Adrenal gland (tissue), 12 donors: Measurements from ENCODE around the gene MPDZ. TPM values are rescaled to one million over a fixed set of nuclear protein-coding genes. Genes with fewer than 3 reads are reported as not detected.

Source experiments
- DNase-seq, 7 donors: peaks; one replicate each; pipeline ENCODE4 v3.0.0-alpha.2; 2019 to 2020
- H3K27ac ChIP-seq, 5 donors: fragments of 200-600 bp; sonication (generic) in 4 of 5; 1 replicate in 3 of 5; 2 replicates in 2 of 5; pipeline versions ENCODE4 v1.5.1 to v1.8.0; 2016 to 2020; ENCODE audit warnings: mild to moderate bottlenecking in 1 of 5
- H3K27me3 ChIP-seq: fragments of 200-600 bp; 2 replicates; pipeline ENCODE4 v1.8.0; 2021
- H3K36me3 ChIP-seq, 2 donors: fragments of 200-600 bp; replicated peaks in 1 of 2; 1 replicate in 1 of 2; 2 replicates in 1 of 2; pipeline versions ENCODE4 v1.5.1 to v1.8.0; 2018 to 2022
- H3K4me1 ChIP-seq, 2 donors: fragments of 200-600 bp; replicated peaks in 1 of 2; 1 replicate in 1 of 2; 2 replicates in 1 of 2; pipeline versions ENCODE4 v1.5.1 to v1.8.0; 2018 to 2021
- H3K4me3 ChIP-seq, 4 donors: fragments of 200-600 bp; sonication (generic) in 3 of 4; one replicate each; pipeline ENCODE4 v1.5.1; 2016 to 2018
- H3K9me3 ChIP-seq, 3 donors: fragments of 200-600 bp; sonication (generic) in 1 of 3; replicated peaks in 1 of 3; 1 replicate in 2 of 3; 2 replicates in 1 of 3; pipeline versions ENCODE4 v1.5.1 to v1.8.0; 2016 to 2021
- POLR2A ChIP-seq, 2 donors: fragments of 450-650 bp; IDR thresholded peaks; one replicate each; pipeline ENCODE4 v1.6.1; 2017; ENCODE audit warnings: antibody characterized with exemption in 2 of 2, mild to moderate bottlenecking in 2 of 2, moderate library complexity in 1 of 2
- WGBS, 4 donors: extraction: QIAGEN DNeasy Blood & Tissue Kit in 2 of 4; methylation state at CpG; one replicate each; pipeline versions ENCODE4 v1.1.5 to v1.1.7; 2013 to 2017; 5-methylcytosine and 5-hydroxymethylcytosine counted together
- intact Hi-C, 2 donors: fragments of 100-400 bp; cut with DNase I; formaldehyde crosslinking; loops; one replicate each; pipeline versions ENCODE4 v1.14.1 to v1.15.0; 2022 to 2023
- polyA plus RNA-seq, 3 donors: library from polyadenylated mRNA; stranded (reverse); fragments of 200-250 nt in 2 of 3; fragments of 350-450 nt in 1 of 3; fragmentation: Illumina TruSeq in 1 of 3; extraction: RNeasy Lipid Tissue Mini Kit (QIAGEN cat#74804) in 1 of 3; gene quantifications; one replicate each; pipeline ENCODE4 v1.2.3, GENCODE V29; 2013 to 2014
- total RNA-seq, 9 donors: library from RNA; depleted of rRNA in 4 of 9; stranded (reverse); fragments of >200 nt in 4 of 9; fragments of 120-200 nt in 1 of 9; fragmentation: NEBNext Ultra II Directional in 1 of 9; extraction: Animal tissue kit (Norgen Biotek cat#: 25700) in 1 of 9; gene quantifications; one replicate each; pipeline versions ENCODE4 v1.1.0 to v1.2.4, GENCODE V29; 2013 to 2023
- TF ChIP-seq, protein P1 (sequence below), 6 experiments: fragments of 450-650 bp in 4 of 6; fragments of 200-600 bp in 2 of 6; sonication (generic) in 1 of 6; IDR thresholded peaks; 1 replicate in 5 of 6; 2 replicates in 1 of 6; pipeline versions ENCODE4 v1.5.1 to v1.8.0; 2016 to 2021; ENCODE audit warnings: antibody characterized with exemption in 6 of 6, mild to moderate bottlenecking in 2 of 6, moderate library complexity in 1 of 6
- donor health status: healthy with polysubstance abuse.
- donor health status: Bipolar disorder and iron deficiency.
- donor health status: DM: yes; HTN: yes; CAD: no.
- donor health status: DM: no; HTN: no; CAD: no.
- donor health status: DM: no; HTN: no; CAD: no.
- donor health status: DM: yes; HTN: yes; CAD: no.

Gene MPDZ
- total and polyA plus RNA-seq, 12 donors: 10.7 to 46.0 (median 27.7) TPM

DNA sequence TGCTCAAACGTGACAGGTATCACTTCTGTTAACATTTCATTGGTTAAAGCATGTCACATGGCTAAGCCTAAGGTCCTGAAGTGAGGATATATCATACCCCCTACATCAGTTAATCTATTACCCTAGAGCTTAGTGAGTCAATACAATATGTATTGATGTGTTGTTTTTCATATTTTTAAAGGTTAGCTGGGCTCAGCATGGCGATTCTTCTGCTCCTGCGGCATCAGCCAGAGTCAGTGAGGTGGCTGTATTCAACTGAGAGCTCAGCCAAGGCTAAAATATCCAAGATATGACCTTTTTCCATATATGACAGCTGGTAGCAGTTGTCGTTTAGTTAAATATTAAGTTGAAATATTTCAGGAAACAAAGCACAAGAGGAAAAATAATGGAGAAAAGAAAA, 38.5 kb upstream of the MPDZ start:
- no peak overlapping the region for H3K4me3 ChIP-seq
- H3K4me1 ChIP-seq: no peaks in the 10 kb centered on the region
- no peak for TF ChIP-seq POLR2A (IDR thresholded peaks at IDR 0.05)
- TF ChIP-seq, protein P1, sequence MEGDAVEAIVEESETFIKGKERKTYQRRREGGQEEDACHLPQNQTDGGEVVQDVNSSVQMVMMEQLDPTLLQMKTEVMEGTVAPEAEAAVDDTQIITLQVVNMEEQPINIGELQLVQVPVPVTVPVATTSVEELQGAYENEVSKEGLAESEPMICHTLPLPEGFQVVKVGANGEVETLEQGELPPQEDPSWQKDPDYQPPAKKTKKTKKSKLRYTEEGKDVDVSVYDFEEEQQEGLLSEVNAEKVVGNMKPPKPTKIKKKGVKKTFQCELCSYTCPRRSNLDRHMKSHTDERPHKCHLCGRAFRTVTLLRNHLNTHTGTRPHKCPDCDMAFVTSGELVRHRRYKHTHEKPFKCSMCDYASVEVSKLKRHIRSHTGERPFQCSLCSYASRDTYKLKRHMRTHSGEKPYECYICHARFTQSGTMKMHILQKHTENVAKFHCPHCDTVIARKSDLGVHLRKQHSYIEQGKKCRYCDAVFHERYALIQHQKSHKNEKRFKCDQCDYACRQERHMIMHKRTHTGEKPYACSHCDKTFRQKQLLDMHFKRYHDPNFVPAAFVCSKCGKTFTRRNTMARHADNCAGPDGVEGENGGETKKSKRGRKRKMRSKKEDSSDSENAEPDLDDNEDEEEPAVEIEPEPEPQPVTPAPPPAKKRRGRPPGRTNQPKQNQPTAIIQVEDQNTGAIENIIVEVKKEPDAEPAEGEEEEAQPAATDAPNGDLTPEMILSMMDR (IDR thresholded peaks at IDR 0.05): no peak
- intact Hi-C loops: no loop called here
- no peak for DNase-seq
- no peaks in the 10 kb centered on the region for H3K36me3 ChIP-seq
- no peaks in the 10 kb centered on the region for H3K27me3 ChIP-seq
- H3K9me3 ChIP-seq: no peaks in the 10 kb centered on the region
- WGBS, 4 donors: 83 to 88% (median 86%) methylated on average over 4 of the region's 4 CpGs
- H3K27ac ChIP-seq: no peak overlapping the region

DNA sequence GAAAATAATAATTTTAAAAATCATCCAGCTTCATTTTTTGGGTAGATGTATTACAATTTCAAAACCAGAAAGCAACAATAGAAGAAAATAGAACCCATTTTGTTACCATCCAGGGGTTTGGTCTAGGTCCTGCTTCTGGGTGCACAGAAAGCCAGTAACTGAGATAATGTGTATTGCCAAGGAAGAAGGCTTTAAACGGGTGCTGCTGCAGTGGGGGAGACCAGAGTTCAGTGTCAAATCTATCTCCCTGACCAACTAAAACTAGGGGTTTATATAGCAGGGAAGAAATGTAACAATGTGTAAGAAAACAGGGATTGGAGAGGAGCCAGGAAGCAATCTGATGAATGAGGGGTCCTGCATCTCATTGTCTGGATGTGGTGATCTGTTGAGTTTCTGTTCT, 17.5 kb upstream of the MPDZ start:
- Histone ChIP-seq H3K27ac (no peak overlapping the region), H3K36me3 (no peaks in the 10 kb centered on the region), H3K9me3 (no peaks in the 10 kb centered on the region), H3K4me1 (no peaks in the 10 kb centered on the region), H3K27me3 (no peaks in the 10 kb centered on the region), H3K4me3 (no peak overlapping the region)
- intact Hi-C loops: no loop called here
- no peak for TF ChIP-seq POLR2A (IDR thresholded peaks at IDR 0.05)
- TF ChIP-seq, protein P1 (IDR thresholded peaks at IDR 0.05): no peak
- WGBS, 4 donors: 65 to 89% (median 76%) methylated on average over 1 of the region's 1 CpG
- DNase-seq: no peak

DNA sequence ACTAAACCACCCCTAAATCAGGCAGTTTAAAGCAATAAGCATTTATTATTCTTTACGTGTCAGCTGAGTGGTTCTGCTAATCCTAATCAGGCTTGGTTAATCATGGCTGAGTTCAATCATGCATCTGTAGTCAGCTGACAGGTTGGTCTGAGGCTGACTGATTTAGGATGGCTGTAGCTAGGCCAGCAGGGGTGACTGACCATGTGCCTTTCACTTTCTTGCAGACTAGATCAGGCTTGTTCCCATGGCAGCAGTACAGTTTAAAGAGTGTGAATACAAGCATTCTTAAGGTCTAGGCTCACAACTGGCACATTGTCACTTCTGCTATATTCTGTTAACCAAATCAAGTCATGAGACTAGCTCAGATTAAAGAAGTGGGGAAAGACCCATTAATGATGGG, 16.1 kb upstream of the MPDZ start:
- WGBS, 4 donors: 80 to 94% (median 81%) methylated on average over 1 of the region's 1 CpG
- H3K36me3 ChIP-seq: no peaks in the 10 kb centered on the region
- TF ChIP-seq, protein P1 (IDR thresholded peaks at IDR 0.05): no peak
- TF ChIP-seq POLR2A (IDR thresholded peaks at IDR 0.05): no peak
- no peak for DNase-seq
- no peak overlapping the region for H3K27ac ChIP-seq
- no peaks in the 10 kb centered on the region for H3K27me3 ChIP-seq
- H3K9me3 ChIP-seq: no peaks in the 10 kb centered on the region
- H3K4me3 ChIP-seq: no peak overlapping the region
- no peaks in the 10 kb centered on the region for H3K4me1 ChIP-seq
- intact Hi-C loops: no loop called here

DNA sequence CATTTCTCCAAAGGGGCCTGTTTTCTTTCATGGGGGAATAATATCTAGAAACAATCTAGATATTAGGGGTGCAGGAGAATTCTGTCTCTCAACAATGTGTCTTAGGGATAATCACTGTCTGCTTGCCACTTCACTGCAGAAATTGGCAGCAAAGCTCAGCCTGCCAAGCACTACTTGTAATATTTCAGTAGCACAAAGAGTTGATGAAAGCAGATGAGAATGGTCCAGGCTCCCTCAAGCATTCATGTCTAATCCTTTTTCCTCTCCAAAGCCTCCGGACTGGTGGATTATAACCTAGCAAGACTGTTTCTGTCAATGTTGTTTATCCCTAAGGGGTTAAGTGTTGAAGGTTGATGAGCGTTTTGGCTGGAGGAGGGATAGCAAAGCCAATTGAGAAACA, 13.3 kb upstream of the MPDZ start:
- H3K4me3 ChIP-seq: no peak overlapping the region
- H3K9me3 ChIP-seq: no peaks in the 10 kb centered on the region
- 42 to 59% (median 56%) methylated on average over 2 of the region's 2 CpGs for WGBS, 4 donors
- no peak for DNase-seq
- H3K27ac ChIP-seq: no peak overlapping the region
- H3K36me3 ChIP-seq: no peaks in the 10 kb centered on the region
- TF ChIP-seq, protein P1 (IDR thresholded peaks at IDR 0.05): no peak
- TF ChIP-seq POLR2A (IDR thresholded peaks at IDR 0.05): no peak
- no peaks in the 10 kb centered on the region for H3K4me1 ChIP-seq
- H3K27me3 ChIP-seq: no peaks in the 10 kb centered on the region
- intact Hi-C loops: no loop called here
